SK-N-SH (cell line): Measurements from ENCODE around the gene ADAM30. TPM values are rescaled to one million over a fixed set of nuclear protein-coding genes. Genes with fewer than 3 reads are reported as not detected.

ENCODE experiments used
- CTCF ChIA-PET: fragments of 300-600, 350-600 bp; formaldehyde crosslinking; extraction: SDS; loops from one replicate; lab custom pipeline; 2021; lab: Yijun Ruan, JAX
- POLR2A ChIA-PET: fragments of 350-600 bp; sonication (Branson Sonifier 250); formaldehyde crosslinking; extraction: SDS; loops from one replicate; lab custom pipeline; 2020; ENCODE audit warnings: antibody characterized with exemption, inconsistent platforms; lab: Yijun Ruan, JAX
- DNase-seq: peaks from one replicate; pipeline ENCODE4 v3.0.0; 2012
- H2AFZ ChIP-seq: fragments of 200-600 bp; sonication (generic); 2 replicates; pipeline ENCODE4 v1.8.1; 2016; ENCODE audit warnings: antibody characterized with exemption, mild to moderate bottlenecking, low read depth
- H3F3A ChIP-seq: fragments of 200-600 bp; sonication (generic); replicated peaks from 2 replicates; pipeline ENCODE3; 2016; ENCODE audit warnings: antibody characterized with exemption, mild to moderate bottlenecking; ENCODE audit not compliant: insufficient read depth
- H3K27ac ChIP-seq, 2 experiments: fragments of 200-500 bp in 1 of 2; fragments of 200-600 bp in 1 of 2; sonication (Bioruptor generic) in 1 of 2; sonication (generic), shearing (Covaris generic) in 1 of 2; 2 replicates each; pipeline versions ENCODE4 v1.5.1 to v1.6.1; 2014 to 2016; ENCODE audit warnings: low read depth in 2 of 2, inconsistent platforms in 1 of 2, low read length in 1 of 2, mild to moderate bottlenecking in 1 of 2, mixed read lengths in 1 of 2
- H3K27me3 ChIP-seq: fragments of 200-600 bp; sonication (generic), shearing (Covaris generic); 2 replicates; pipeline ENCODE4 v1.6.1; 2016; ENCODE audit warnings: mixed run types; ENCODE audit not compliant: insufficient read depth
- H3K36me3 ChIP-seq, 2 experiments: fragments of 200-500 bp in 1 of 2; fragments of 200-600 bp in 1 of 2; sonication (Bioruptor generic) in 1 of 2; sonication (generic) in 1 of 2; replicated peaks in 1 of 2; 2 replicates each; pipeline versions ENCODE3 to v1.5.1; 2014 to 2016; ENCODE audit warnings: low read length in 1 of 2, mild to moderate bottlenecking in 1 of 2; ENCODE audit not compliant: insufficient read depth in 2 of 2, control insufficient read depth in 1 of 2
- H3K4me1 ChIP-seq, 2 experiments: fragments of 200-500 bp in 1 of 2; fragments of 200-600 bp in 1 of 2; sonication (Bioruptor generic) in 1 of 2; sonication (generic), shearing (Covaris generic) in 1 of 2; 2 replicates each; pipeline versions ENCODE4 v1.5.1 to v1.6.1; 2014 to 2016; ENCODE audit warnings: low read depth in 1 of 2, low read length in 1 of 2, mixed run types in 1 of 2; ENCODE audit not compliant: insufficient read depth in 2 of 2, control insufficient read depth in 1 of 2
- H3K4me2 ChIP-seq: fragments of 200-600 bp; sonication (generic), shearing (Covaris generic); 2 replicates; pipeline ENCODE4 v1.6.1; 2017; ENCODE audit warnings: mixed run types
- H3K4me3 ChIP-seq, 2 experiments: fragments of 200-500 bp in 1 of 2; fragments of 200-600 bp in 1 of 2; sonication (Bioruptor generic) in 1 of 2; sonication (generic), shearing (Covaris generic) in 1 of 2; 2 replicates each; pipeline versions ENCODE4 v1.5.1 to v1.8.1; 2014 to 2016; ENCODE audit warnings: low read depth in 2 of 2, inconsistent platforms in 1 of 2, low read length in 1 of 2, mild to moderate bottlenecking in 1 of 2, mixed read lengths in 1 of 2, moderate library complexity in 1 of 2
- H3K79me2 ChIP-seq: fragments of 200-600 bp; sonication (generic); 2 replicates; pipeline ENCODE4 v1.8.1; 2017; ENCODE audit warnings: mild to moderate bottlenecking; ENCODE audit not compliant: insufficient read depth
- H3K9ac ChIP-seq: fragments of 200-600 bp; sonication (generic); 2 replicates; pipeline ENCODE4 v1.6.1; 2017; ENCODE audit warnings: mixed run types
- H3K9me2 ChIP-seq: fragments of 200-600 bp; sonication (generic); 2 replicates; pipeline ENCODE4 v1.6.1; 2017; ENCODE audit warnings: mixed run types
- H3K9me3 ChIP-seq: fragments of 200-600 bp; sonication (generic); 2 replicates; pipeline ENCODE4 v1.6.1; 2017; ENCODE audit warnings: mixed run types, mild to moderate bottlenecking, moderate library complexity
- H4K20me1 ChIP-seq: fragments of 200-600 bp; sonication (generic); 2 replicates; pipeline ENCODE4 v1.6.1; 2017; ENCODE audit warnings: mild to moderate bottlenecking, mixed run types; ENCODE audit not compliant: insufficient read depth
- CHD2 ChIP-seq: fragments of 150-350 bp; IDR thresholded peaks from 2 replicates; pipeline ENCODE4 v1.6.1; 2018; ENCODE audit warnings: low read length; ENCODE audit not compliant: partially characterized antibody
- CTCF ChIP-seq: fragments of 200-600 bp; sonication (generic); IDR thresholded peaks from 2 replicates; pipeline ENCODE4 v1.6.1; 2017; ENCODE audit warnings: antibody characterized with exemption, mild to moderate bottlenecking, moderate library complexity
- ELF1 ChIP-seq: IDR thresholded peaks from 2 replicates; pipeline ENCODE4 v1.4.0; 2012
- EP300 ChIP-seq, 2 experiments: IDR thresholded peaks; 2 replicates each; pipeline versions ENCODE4 v1.4.0 to v1.6.1; 2012; ENCODE audit warnings: borderline replicate concordance in 1 of 2, low read depth in 1 of 2, low read length in 1 of 2
- EZH2phosphoT487 ChIP-seq: fragments of 200-600 bp; sonication (generic); IDR thresholded peaks from 2 replicates; pipeline ENCODE4 v1.6.1; 2017; ENCODE audit warnings: low read depth, mixed run types, mild to moderate bottlenecking, antibody characterized with exemption, moderate library complexity, borderline replicate concordance
- FOSL2 ChIP-seq: IDR thresholded peaks from 2 replicates; pipeline ENCODE4 v1.4.0; 2012; ENCODE audit warnings: low read depth, mild to moderate bottlenecking, moderate library complexity, borderline replicate concordance
- FOXJ3 ChIP-seq: sonication (generic); formaldehyde crosslinking; IDR thresholded peaks from 2 replicates; pipeline ENCODE4 v1.5.1; 2020; ENCODE audit warnings: mild to moderate bottlenecking, missing genetic modification reagents
- FOXM1 ChIP-seq: IDR thresholded peaks from 2 replicates; pipeline ENCODE4 v1.4.0; 2012; ENCODE audit warnings: low read depth, mild to moderate bottlenecking
- GATA2 ChIP-seq: sonication (generic); formaldehyde crosslinking; IDR thresholded peaks from 2 replicates; pipeline ENCODE4 v1.5.0; 2020; ENCODE audit warnings: mild to moderate bottlenecking, missing genetic modification reagents
- NRF1 ChIP-seq: IDR thresholded peaks from 2 replicates; pipeline ENCODE4 v1.6.1; 2012; ENCODE audit warnings: low read depth, mild to moderate bottlenecking, low read length
- PBX3 ChIP-seq: IDR thresholded peaks from 2 replicates; pipeline ENCODE4; 2012
- RAD21 ChIP-seq: IDR thresholded peaks from 2 replicates; pipeline ENCODE4 v1.6.1; 2012; ENCODE audit warnings: mild to moderate bottlenecking, low read length
- REST ChIP-seq: IDR thresholded peaks from 2 replicates; pipeline ENCODE4 v1.6.1; 2012; ENCODE audit warnings: mild to moderate bottlenecking, low read depth, low read length, moderate library complexity
- RXRA ChIP-seq: IDR thresholded peaks from 2 replicates; pipeline ENCODE4 v1.4.0; 2012; ENCODE audit warnings: low read depth, mild to moderate bottlenecking, borderline replicate concordance
- TAF1 ChIP-seq: IDR thresholded peaks from 2 replicates; pipeline ENCODE4 v1.6.1; 2012; ENCODE audit warnings: low read depth, mild to moderate bottlenecking, low read length, moderate library complexity, borderline replicate concordance
- TCF12 ChIP-seq: IDR thresholded peaks from 2 replicates; pipeline ENCODE4 v1.4.0; 2012
- USF1 ChIP-seq: IDR thresholded peaks from 2 replicates; pipeline ENCODE4 v1.4.0; 2012; ENCODE audit warnings: low read depth, borderline replicate concordance
- USF2 ChIP-seq: fragments of 150-350 bp; IDR thresholded peaks from 2 replicates; pipeline ENCODE4 v1.6.1; 2017; ENCODE audit warnings: antibody characterized with exemption, low read length, low read depth, borderline replicate concordance
- YY1 ChIP-seq: IDR thresholded peaks from 2 replicates; pipeline ENCODE4 v1.4.0; 2012; ENCODE audit warnings: low read depth, mild to moderate bottlenecking
- WGBS: methylation state at CpG from one replicate; pipeline ENCODE4 v1.1.6; 2017; ENCODE audit warnings: low lambda C conversion rate; 5-methylcytosine and 5-hydroxymethylcytosine counted together
- polyA plus RNA-seq, 3 experiments: library from polyadenylated mRNA; depleted of rRNA; stranded (reverse); fragments of >200 nt; gene quantifications; 2 replicates each; pipeline ENCODE4 v1.2.3, GENCODE V29; 2012

Gene ADAM30
- polyA plus RNA-seq, 1 of the 3 experiments (the other 2 are of a cell fraction): not detected

- Histone ChIP-seq H2AFZ (no peak overlapping the region), H3K27me3 (no peaks in the 10 kb centered on the region), H3K27ac (no peak overlapping the region), H3K4me2 (no peak overlapping the region), H3K79me2 (0 out of 2 replicates have a peak, but pooled peaks cover 5% of the 10 kb centered on the region), H3F3A (peaks cover 11% of the 10 kb centered on the region), H3K4me1 (no peaks in the 10 kb centered on the region), H4K20me1 (no peaks in the 10 kb centered on the region), H3K9me3 (no peaks in the 10 kb centered on the region), H3K36me3 (peaks cover 69 to 87% of the 10 kb centered on the region in 2 experiments), H3K9ac (no peak overlapping the region), H3K9me2 (no peaks in the 10 kb centered on the region), H3K4me3 (no peak overlapping the region)
- 97% methylated on average over 5 of the region's 6 CpGs for WGBS
- ChIA-PET POLR2A (no interaction called here), CTCF (no interaction called here)
- TF ChIP-seq ELF1: no peak
- TF ChIP-seq YY1: no peak
- TF ChIP-seq CTCF: no peak
- no peak for TF ChIP-seq NRF1
- TF ChIP-seq GATA2 (CRISPR knock-in tag): no peak
- no peak for TF ChIP-seq USF1
- TF ChIP-seq RXRA: no peak
- no peak for TF ChIP-seq REST
- TF ChIP-seq RAD21: no peak
- no peak for TF ChIP-seq FOXM1
- TF ChIP-seq PBX3: no peak
- TF ChIP-seq EZH2phosphoT487: no peak
- no peak for TF ChIP-seq TCF12
- TF ChIP-seq USF2: no peak
- TF ChIP-seq FOSL2: no peak
- TF ChIP-seq TAF1: no peak
- no peak for TF ChIP-seq CHD2
- TF ChIP-seq FOXJ3 (CRISPR knock-in tag): no peak
- no peak for TF ChIP-seq EP300 (IDR thresholded peaks at IDR 0.05; ENCODE audit: borderline replicate concordance in 1 of 2, low read depth in 1 of 2, low read length in 1 of 2)
- DNase-seq: no peak
Observed at GRCh38 chr1:119915517-119915916, 19.2 kb upstream of the ADAM30 start.
